ENCODE measurements around the gene CCR1.

The CCR1 gene

GRCh38 chr3:46168583-46169345 is 39.3 kb downstream of the CCR1 start:
- TF ChIP-seq GATA2 (IDR thresholded peaks at IDR 0.05; ENCODE audit: low read depth, low read length) = no peak
- no peak for TF ChIP-seq GATA3 (IDR thresholded peaks at IDR 0.05; ENCODE audit: low read depth, low read length)

- no peak for TF ChIP-seq GATA2 (IDR thresholded peaks at IDR 0.05; ENCODE audit: low read depth, low read length)
- no peak for TF ChIP-seq GATA3 (IDR thresholded peaks at IDR 0.05; ENCODE audit: low read depth, low read length)
These were observed 44.5 kb downstream of the CCR1 start for GRCh38 chr3:46163556-46164041.

- TF ChIP-seq GATA3 (IDR thresholded peaks at IDR 0.05; ENCODE audit: low read depth, low read length) = no peak
- no peak for TF ChIP-seq GATA2 (IDR thresholded peaks at IDR 0.05; ENCODE audit: low read depth, low read length)
These were observed 45.0 kb downstream of the CCR1 start for GRCh38 chr3:46162975-46163555.

- TF ChIP-seq GATA3 (IDR thresholded peaks at IDR 0.05; ENCODE audit: low read depth, low read length) = no peak
- TF ChIP-seq GATA2 (IDR thresholded peaks at IDR 0.05; ENCODE audit: low read depth, low read length) = no peak
These were observed 53.8 kb downstream of the CCR1 start for GRCh38 chr3:46154311-46154710.
